GM21447 (cell line): ENCODE data around the gene CACNA2D2.
A peak's percentile ranks its signal among the peaks of the same experiment; 100 is the strongest.

Experiments used
- ATAC-seq: cut with Tn5 transposase; IDR thresholded peaks from one replicate; pipeline ENCODE4 v1.9.1; 2021; ENCODE audit not compliant: unreplicated experiment

The CACNA2D2 gene

GRCh38 chr3:50351323-50351697 is 152.1 kb downstream of the CACNA2D2 start:
- ATAC-seq = no peak

- peak; percentile 80 for ATAC-seq
Measured at GRCh38 chr3:50350527-50351322, 152.7 kb downstream of the CACNA2D2 start, which contains the start of the genes CYB561D2 and NPRL2. Gene CYB561D2 (plus strand): TSS chr3:50350862. CDS start chr3:50351434, 572 bp downstream. Gene NPRL2 (minus strand): TSS chr3:50350775. CDS start chr3:50350652, 123 bp downstream.

GRCh38 chr3:50350213-50350526 is 153.3 kb downstream of the CACNA2D2 start:
- no peak for ATAC-seq

GRCh38 chr3:50347187-50347813 is 156.1 kb downstream of the CACNA2D2 start:
- ATAC-seq = no peak

GRCh38 chr3:50345586-50346234 is 157.7 kb downstream of the CACNA2D2 start, which contains the start of gene ZMYND10:
Gene ZMYND10 (minus strand): TSS chr3:50345732. CDS start chr3:50345579, 153 bp downstream.
- no peak for ATAC-seq

- no peak for ATAC-seq
Measured at GRCh38 chr3:50345008-50345407, 158.4 kb downstream of the CACNA2D2 start.

- no peak for ATAC-seq
Measured at GRCh38 chr3:50342813-50343633, 160.4 kb downstream of the CACNA2D2 start.

- ATAC-seq = no peak
Measured at GRCh38 chr3:50341996-50342650, 161.3 kb downstream of the CACNA2D2 start.

GRCh38 chr3:50341537-50341936 is 161.9 kb downstream of the CACNA2D2 start:
- no peak for ATAC-seq

GRCh38 chr3:50340448-50341329 is 162.7 kb downstream of the CACNA2D2 start, which contains the start of gene RASSF1:
Gene RASSF1 (minus strand): TSS chr3:50340836. CDS start chr3:50340805, 31 bp downstream.
- ATAC-seq = no peak

GRCh38 chr3:50340147-50340447 is 163.3 kb downstream of the CACNA2D2 start:
- ATAC-seq = no peak

GRCh38 chr3:50339485-50340146 is 163.8 kb downstream of the CACNA2D2 start:
- ATAC-seq = no peak

- no peak for ATAC-seq
Measured at GRCh38 chr3:50338965-50339364, 164.5 kb downstream of the CACNA2D2 start.

- peak; percentile 70 for ATAC-seq
Measured at GRCh38 chr3:50337175-50337861, 166.1 kb downstream of the CACNA2D2 start.

- peak; percentile 23 for ATAC-seq
Measured at GRCh38 chr3:50336452-50337174, 166.8 kb downstream of the CACNA2D2 start.

GRCh38 chr3:50334339-50335075 is 168.9 kb downstream of the CACNA2D2 start:
- ATAC-seq = no peak

- no peak for ATAC-seq
Measured at GRCh38 chr3:50333744-50334328, 169.6 kb downstream of the CACNA2D2 start.
